Measurements from ENCODE around the gene OR5H2. TPM values are rescaled to one million over a fixed set of nuclear protein-coding genes. Genes with fewer than 3 reads are reported as not detected.

OR5H2 gene
- total and polyA plus RNA-seq, 2 donors (not counting 3 experiments of a cell fraction or from before 2014, with no cell fraction given) = not detected

DNA sequence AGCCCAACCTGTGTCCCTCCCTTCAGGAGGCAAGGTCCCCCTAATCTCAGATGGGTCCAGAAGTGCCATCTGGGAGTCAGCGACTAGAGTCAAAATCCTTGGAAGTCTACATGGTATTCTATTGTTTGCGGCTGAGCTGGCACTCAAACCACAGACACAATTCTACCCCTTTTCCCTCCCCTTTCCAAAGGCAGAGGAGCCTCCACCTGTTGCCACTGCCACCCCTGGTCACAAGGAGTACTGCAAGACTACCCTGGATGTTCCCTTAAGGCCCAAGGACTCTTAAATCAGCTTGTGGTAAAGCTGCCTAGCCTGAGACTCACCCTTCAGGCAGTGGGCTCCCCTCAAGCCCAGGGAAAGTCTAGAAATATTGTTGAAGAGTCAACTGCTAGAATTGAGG, 22.6 kb upstream of the OR5H2 start:
- no TSS peak for BruUV-seq (replicated peaks)
- Histone ChIP-seq H3K36me3 (ENCODE audit: control insufficient read depth in 2 of 2, extremely low read depth in 1 of 2, insufficient read depth in 2 of 2, low read length in 2 of 2) (no peaks in the 10 kb centered on the region), H2AFZ (ENCODE audit: low read depth, low read length) (no peak overlapping the region), H3K4me2 (ENCODE audit: insufficient read depth, low read length) (no peak overlapping the region), H4K20me1 (replicated peaks; ENCODE audit: control insufficient read depth, extremely low read depth, insufficient read depth, low read length) (no peaks in the 10 kb centered on the region), H3K27ac (ENCODE audit: insufficient read depth, low read depth, low read length) (no peak overlapping the region), H3K9me3 (replicated peaks; ENCODE audit: control insufficient read depth, insufficient read depth, low read length) (no peaks in the 10 kb centered on the region), H3K9ac (replicated peaks; ENCODE audit: extremely low read depth, insufficient read depth, low read length) (no peak overlapping the region), H3K4me3 (replicated peaks in 1 of 3; ENCODE audit: insufficient read depth in 1 of 3, low read depth in 1 of 3, low read length in 3 of 3) (no peak overlapping the region), H3K79me2 (ENCODE audit: control insufficient read depth, insufficient read depth, low read length) (no peaks in the 10 kb centered on the region), H3K9me1 (replicated peaks; ENCODE audit: control insufficient read depth, extremely low read depth, insufficient read depth, low read length) (no peaks in the 10 kb centered on the region), H3K27me3 (ENCODE audit: control insufficient read depth in 2 of 2, insufficient read depth in 2 of 2, low read length in 2 of 2) (no peaks in the 10 kb centered on the region), H3K4me1 (ENCODE audit: control insufficient read depth, extremely low read depth, insufficient read depth, low read length) (no peaks in the 10 kb centered on the region)
- intact Hi-C loops (cut with micrococcal nuclease) = no loop called here
- ChIA-PET POLR2A (no interaction called here), CTCF (no interaction called here)
- dilution Hi-C loops (cut with MboI; ENCODE audit: extremely low pct_ligation_motif_present, low sequenced_read_pairs) = no loop called here
- FAIRE-seq = no peak
- TF ChIP-seq, protein P1, sequence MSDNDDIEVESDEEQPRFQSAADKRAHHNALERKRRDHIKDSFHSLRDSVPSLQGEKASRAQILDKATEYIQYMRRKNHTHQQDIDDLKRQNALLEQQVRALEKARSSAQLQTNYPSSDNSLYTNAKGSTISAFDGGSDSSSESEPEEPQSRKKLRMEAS (IDR thresholded peaks at IDR 0.05; ENCODE audit: insufficient read depth, insufficient read length) = no peak
- TF ChIP-seq POLR2A (IDR thresholded peaks at IDR 0.05; ENCODE audit: low read depth, low read length) = no peak
- TF ChIP-seq EZH2 (IDR thresholded peaks at IDR 0.05; ENCODE audit: borderline replicate concordance, low read depth, low read length, severe bottlenecking) = no peak
- TF ChIP-seq, protein P2, sequence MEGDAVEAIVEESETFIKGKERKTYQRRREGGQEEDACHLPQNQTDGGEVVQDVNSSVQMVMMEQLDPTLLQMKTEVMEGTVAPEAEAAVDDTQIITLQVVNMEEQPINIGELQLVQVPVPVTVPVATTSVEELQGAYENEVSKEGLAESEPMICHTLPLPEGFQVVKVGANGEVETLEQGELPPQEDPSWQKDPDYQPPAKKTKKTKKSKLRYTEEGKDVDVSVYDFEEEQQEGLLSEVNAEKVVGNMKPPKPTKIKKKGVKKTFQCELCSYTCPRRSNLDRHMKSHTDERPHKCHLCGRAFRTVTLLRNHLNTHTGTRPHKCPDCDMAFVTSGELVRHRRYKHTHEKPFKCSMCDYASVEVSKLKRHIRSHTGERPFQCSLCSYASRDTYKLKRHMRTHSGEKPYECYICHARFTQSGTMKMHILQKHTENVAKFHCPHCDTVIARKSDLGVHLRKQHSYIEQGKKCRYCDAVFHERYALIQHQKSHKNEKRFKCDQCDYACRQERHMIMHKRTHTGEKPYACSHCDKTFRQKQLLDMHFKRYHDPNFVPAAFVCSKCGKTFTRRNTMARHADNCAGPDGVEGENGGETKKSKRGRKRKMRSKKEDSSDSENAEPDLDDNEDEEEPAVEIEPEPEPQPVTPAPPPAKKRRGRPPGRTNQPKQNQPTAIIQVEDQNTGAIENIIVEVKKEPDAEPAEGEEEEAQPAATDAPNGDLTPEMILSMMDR (IDR thresholded peaks at IDR 0.05; ENCODE audit: extremely low read depth in 1 of 2, insufficient read depth in 1 of 2, low read depth in 1 of 2, low read length in 2 of 2) = peak; percentile 11 to 36
- no peak for DNase-seq (ENCODE audit: low read depth, low spot score)

- H4K20me1 ChIP-seq (replicated peaks; ENCODE audit: control insufficient read depth, extremely low read depth, insufficient read depth, low read length) = no peaks in the 10 kb centered on the region
- no TSS peak for BruUV-seq (replicated peaks)
- CTCF ChIA-PET = no interaction called here
Measured at GRCh38 chr3:98262046-98262445, 20.3 kb upstream of the OR5H2 start.

More at GRCh38 chr3:98262046-98262445, 20.3 kb upstream of the OR5H2 start:
- intact Hi-C loops (cut with micrococcal nuclease) (no loop called here), dilution Hi-C loops (cut with MboI; ENCODE audit: extremely low pct_ligation_motif_present, low sequenced_read_pairs) (no loop called here)
- Histone ChIP-seq H3K36me3 (ENCODE audit: control insufficient read depth in 2 of 2, extremely low read depth in 1 of 2, insufficient read depth in 2 of 2, low read length in 2 of 2) (no peaks in the 10 kb centered on the region), H3K27me3 (ENCODE audit: control insufficient read depth in 2 of 2, insufficient read depth in 2 of 2, low read length in 2 of 2) (no peaks in the 10 kb centered on the region), H3K79me2 (ENCODE audit: control insufficient read depth, insufficient read depth, low read length) (no peaks in the 10 kb centered on the region), H3K4me2 (ENCODE audit: insufficient read depth, low read length) (no peak overlapping the region), H3K9me3 (replicated peaks; ENCODE audit: control insufficient read depth, insufficient read depth, low read length) (no peaks in the 10 kb centered on the region), H3K27ac (ENCODE audit: insufficient read depth, low read depth, low read length) (no peak overlapping the region), H3K4me1 (ENCODE audit: control insufficient read depth, extremely low read depth, insufficient read depth, low read length) (no peaks in the 10 kb centered on the region), H3K9me1 (replicated peaks; ENCODE audit: control insufficient read depth, extremely low read depth, insufficient read depth, low read length) (no peaks in the 10 kb centered on the region), H2AFZ (ENCODE audit: low read depth, low read length) (no peak overlapping the region), H3K9ac (replicated peaks; ENCODE audit: extremely low read depth, insufficient read depth, low read length) (no peak overlapping the region), H3K4me3 (replicated peaks in 1 of 3; ENCODE audit: insufficient read depth in 1 of 3, low read depth in 1 of 3, low read length in 3 of 3) (no peak overlapping the region)
- FAIRE-seq (no peak), DNase-seq (ENCODE audit: low read depth, low spot score) (no peak)
- POLR2A ChIA-PET = no interaction called here
- TF ChIP-seq POLR2AphosphoS5 (IDR thresholded peaks at IDR 0.05; ENCODE audit: insufficient read depth, low read depth, low read length) (no peak), GATA2 (IDR thresholded peaks at IDR 0.05; ENCODE audit: insufficient read depth, insufficient read length, low read depth, low read length) (no peak), MYC (IDR thresholded peaks at IDR 0.05; ENCODE audit: low read depth, low read length) (no peak), EZH2 (IDR thresholded peaks at IDR 0.05; ENCODE audit: borderline replicate concordance, low read depth, low read length, severe bottlenecking) (no peak), JUN (IDR thresholded peaks at IDR 0.05; ENCODE audit: borderline replicate concordance, insufficient read depth, insufficient read length, low read depth) (no peak), FOS (IDR thresholded peaks at IDR 0.05; ENCODE audit: borderline replicate concordance, insufficient read depth, low read length) (no peak), POLR2A (IDR thresholded peaks at IDR 0.05; ENCODE audit: low read depth, low read length) (no peak)
- TF ChIP-seq, protein P2 (IDR thresholded peaks at IDR 0.05; ENCODE audit: extremely low read depth in 1 of 2, insufficient read depth in 1 of 2, low read depth in 1 of 2, low read length in 2 of 2) = no peak
- TF ChIP-seq, protein P1 (IDR thresholded peaks at IDR 0.05; ENCODE audit: insufficient read depth, insufficient read length) = no peak

Data from endothelial cell of umbilical vein (primary cell).